HepG2 (cell line): ENCODE measurements around the gene MB. TPM values are rescaled to one million over a fixed set of nuclear protein-coding genes. Genes with fewer than 3 reads are reported as not detected.

Source experiments
- ATAC-seq: fragments of 200-7000 bp; cut with Tn5 transposase; 3 replicates; pipeline ENCODE4 v1.9.1; 2020; ENCODE audit warnings: mild to moderate bottlenecking, moderate library complexity
- BruUV-seq: library from RNA; stranded (reverse); fragments of 400-500 nt; replicated peaks from 2 replicates; lab custom pipeline; 2021; lab: Mats Ljungman, UMichigan
- CTCF ChIA-PET: fragments of 300-600 bp; formaldehyde crosslinking; extraction: SDS; loops from one replicate; lab custom pipeline; 2021; ENCODE audit warnings: low total read pairs, inconsistent platforms, low intra/inter-chr PET ratio; lab: Yijun Ruan, JAX
- POLR2A ChIA-PET: fragments of 350-600 bp; sonication (Branson Sonifier 250); formaldehyde crosslinking; loops from one replicate; lab custom pipeline; 2020; ENCODE audit warnings: antibody characterized with exemption, inconsistent platforms; lab: Yijun Ruan, JAX
- DNase-seq: peaks from one replicate; pipeline ENCODE4 v3.0.0-alpha.2; 2015; ENCODE audit warnings: low spot score
- FAIRE-seq: peaks from 3 replicates; lab custom pipeline; 2011; peaks lifted over from hg19 to GRCh38; lab: Jason Lieb, UNC
- H2AFZ ChIP-seq: one replicate; pipeline ENCODE4 v1.6.1; 2011; ENCODE audit warnings: low read length, inconsistent platforms
- H3K27ac ChIP-seq: fragments of 300-600 bp; 3 replicates; pipeline ENCODE4 v1.8.0; 2011; ENCODE audit warnings: mixed run types, mild to moderate bottlenecking, mixed read lengths, low read length, inconsistent platforms; ENCODE audit not compliant: insufficient read depth; ENCODE audit errors: extremely low read length
- H3K27me3 ChIP-seq, 2 experiments: fragments of 200-600 bp in 1 of 2; 2 replicates in 1 of 2; 3 replicates in 1 of 2; pipeline versions ENCODE4 v1.6.0 to v1.8.0; 2011; ENCODE audit warnings: low read length in 2 of 2, mild to moderate bottlenecking in 2 of 2, moderate library complexity in 2 of 2, inconsistent platforms in 1 of 2; ENCODE audit not compliant: insufficient read depth in 2 of 2, control insufficient read depth in 1 of 2
- H3K36me3 ChIP-seq, 2 experiments: fragments of 200-600 bp in 1 of 2; replicated peaks in 1 of 2; 2 replicates in 1 of 2; 3 replicates in 1 of 2; pipeline versions ENCODE4 v1.5.1 to v1.8.0; 2011; ENCODE audit warnings: low read length in 2 of 2, inconsistent platforms in 1 of 2; ENCODE audit not compliant: insufficient read depth in 2 of 2, control insufficient read depth in 1 of 2
- H3K4me1 ChIP-seq: 2 replicates; pipeline ENCODE4 v1.5.1; 2012; ENCODE audit warnings: low read length, inconsistent platforms; ENCODE audit not compliant: insufficient read depth
- H3K4me2 ChIP-seq: 2 replicates; pipeline ENCODE4 v1.6.0; 2011; ENCODE audit warnings: low read depth, low read length, inconsistent platforms
- H3K4me3 ChIP-seq, 3 experiments: fragments of 200-600 bp in 1 of 3; sonication (generic), shearing (Covaris generic) in 1 of 3; replicated peaks in 1 of 3; 2 replicates each; pipeline ENCODE4 v1.5.1; 2011 to 2016; ENCODE audit warnings: low read length in 3 of 3, inconsistent platforms in 2 of 3, low read depth in 2 of 3, mild to moderate bottlenecking in 2 of 3, control low read depth in 1 of 3, mixed read lengths in 1 of 3; ENCODE audit not compliant: insufficient read depth in 1 of 3
- H3K79me2 ChIP-seq: one replicate; pipeline ENCODE4 v1.6.1; 2011; ENCODE audit warnings: low read length, inconsistent platforms; ENCODE audit not compliant: insufficient read depth
- H3K9ac ChIP-seq: 2 replicates; pipeline ENCODE4 v1.6.0; 2011; ENCODE audit warnings: mild to moderate bottlenecking, low read depth, low read length, inconsistent platforms; ENCODE audit not compliant: insufficient read depth
- H3K9me3 ChIP-seq: 2 replicates; pipeline ENCODE4 v1.5.1; 2012; ENCODE audit warnings: mild to moderate bottlenecking, low read length
- H4K20me1 ChIP-seq: 2 replicates; pipeline ENCODE4 v1.6.0; 2011; ENCODE audit warnings: inconsistent platforms, mild to moderate bottlenecking, low read length, moderate library complexity; ENCODE audit not compliant: insufficient read depth
- ADNP ChIP-seq: sonication (generic); formaldehyde crosslinking; IDR thresholded peaks from 2 replicates; pipeline ENCODE4 v1.4.0; 2020; ENCODE audit warnings: missing genetic modification reagents
- ELF4 ChIP-seq: sonication (generic); formaldehyde crosslinking; IDR thresholded peaks from 2 replicates; pipeline ENCODE4 v1.5.0; 2020; ENCODE audit warnings: missing genetic modification reagents, mild to moderate bottlenecking, moderate library complexity, borderline replicate concordance
- FOXO1 ChIP-seq: sonication (generic); formaldehyde crosslinking; IDR thresholded peaks from 2 replicates; pipeline ENCODE4 v1.4.0; 2020; ENCODE audit warnings: missing genetic modification reagents
- JUNB ChIP-seq: sonication (generic); formaldehyde crosslinking; IDR thresholded peaks from 2 replicates; pipeline ENCODE4 v1.8.0; 2022; ENCODE audit warnings: missing genetic modification reagents, mild to moderate bottlenecking, borderline replicate concordance
- NONO ChIP-seq, 2 experiments: fragments of 450-650 bp in 1 of 2; sonication (generic) in 1 of 2; formaldehyde crosslinking in 1 of 2; IDR thresholded peaks in 1 of 2; conservative IDR thresholded peaks in 1 of 2; 2 replicates each; pipeline versions ENCODE4 v1.6.1 to v1.8.0; 2017 to 2022; ENCODE audit warnings: mild to moderate bottlenecking in 1 of 2, missing genetic modification reagents in 1 of 2, moderate library complexity in 1 of 2
- NR2F6 ChIP-seq, 2 experiments: IDR thresholded peaks; 2 replicates each; pipeline ENCODE4 v1.6.1; 2016; ENCODE audit warnings: antibody characterized with exemption in 1 of 2, mild to moderate bottlenecking in 1 of 2
- RAD21 ChIP-seq: fragments of 450-650 bp; formaldehyde crosslinking; IDR thresholded peaks from 2 replicates; pipeline ENCODE4 v1.5.0; 2020; ENCODE audit warnings: mild to moderate bottlenecking
- SRY ChIP-seq: sonication (generic); formaldehyde crosslinking; IDR thresholded peaks from 2 replicates; pipeline ENCODE4 v1.8.0; 2022; ENCODE audit warnings: mild to moderate bottlenecking, missing genetic modification reagents
- ZFX ChIP-seq: sonication (generic); formaldehyde crosslinking; IDR thresholded peaks from 2 replicates; pipeline ENCODE4 v1.4.0; 2020; ENCODE audit warnings: mild to moderate bottlenecking, low read depth, missing genetic modification reagents, moderate library complexity
- ZNF598 ChIP-seq: sonication (generic); formaldehyde crosslinking; IDR thresholded peaks from 2 replicates; pipeline ENCODE4 v1.5.1; 2020; ENCODE audit warnings: mild to moderate bottlenecking, missing genetic modification reagents, borderline replicate concordance
- ZNF619 ChIP-seq: sonication (generic); formaldehyde crosslinking; IDR thresholded peaks from 2 replicates; pipeline ENCODE4 v1.4.0; 2020; ENCODE audit warnings: mild to moderate bottlenecking, missing genetic modification reagents
- ZNF850 ChIP-seq: sonication (generic); formaldehyde crosslinking; conservative IDR thresholded peaks from 2 replicates; pipeline ENCODE4 v1.9.0; 2021; ENCODE audit warnings: mild to moderate bottlenecking, missing genetic modification reagents
- WGBS: methylation state at CpG from one replicate; pipeline ENCODE4 v1.1.6; 2017; ENCODE audit warnings: low lambda C conversion rate; 5-methylcytosine and 5-hydroxymethylcytosine counted together
- in situ Hi-C: cut with HindIII; loops from 2 replicates; pipeline ENCODE4 v1.10.0; 2017; ENCODE audit warnings: low pct_unique_long_range_greater_than_20kb; ENCODE audit not compliant: extremely low pct_ligation_motif_present
- intact Hi-C: fragments of 100-400 bp; cut with micrococcal nuclease; formaldehyde crosslinking; loops from one replicate; pipeline ENCODE4 v1.10.0; 2022; ENCODE audit not compliant: unreplicated experiment
- polyA plus RNA-seq, 8 experiments: library from polyadenylated mRNA; depleted of rRNA in 3 of 8; stranded (reverse) in 7 of 8; unstranded in 1 of 8; fragments of >200 nt; fragmentation: Illumina TruSeq in 4 of 8; extraction: Trizol in 4 of 8; gene quantifications; 2 replicates each; pipeline versions ENCODE4 v1.2.1 to v1.2.3, GENCODE V29; 2011 to 2016; ENCODE audit warnings: low read depth in 4 of 8, missing spikeins in 1 of 8, mixed read lengths in 1 of 8; ENCODE audit not compliant: insufficient read depth in 1 of 8
- total RNA-seq, 5 experiments: library from RNA; depleted of rRNA; stranded (reverse); fragments of >200 nt; fragmentation: Illumina TruSeq; extraction: Trizol; gene quantifications; 2 replicates each; pipeline ENCODE4 v1.2.3, GENCODE V29; 2016; ENCODE audit warnings: low read depth in 1 of 5
- TF ChIP-seq, protein P1 (sequence below): fragments of 450-650 bp; IDR thresholded peaks from 2 replicates; pipeline ENCODE4 v1.6.1; 2017
- TF ChIP-seq, protein P2 (sequence below): IDR thresholded peaks from 2 replicates; pipeline ENCODE4 v1.6.1; 2012; ENCODE audit warnings: low read depth, low read length, improper control_type of control experiment
- TF ChIP-seq, protein P3 (sequence below), 2 experiments: sonication (generic) in 1 of 2; formaldehyde crosslinking in 1 of 2; IDR thresholded peaks; 2 replicates each; pipeline versions ENCODE4 v1.5.1 to v1.6.1; 2011 to 2020; ENCODE audit warnings: borderline replicate concordance in 1 of 2, low read depth in 1 of 2, low read length in 1 of 2, mild to moderate bottlenecking in 1 of 2, missing genetic modification reagents in 1 of 2, moderate library complexity in 1 of 2

MB gene
- total and polyA plus RNA-seq, 2 of the 13 experiments (the other 11 are each of a cell fraction or from before 2014, with no cell fraction given): 0.07 TPM; not detected in 1

DNA sequence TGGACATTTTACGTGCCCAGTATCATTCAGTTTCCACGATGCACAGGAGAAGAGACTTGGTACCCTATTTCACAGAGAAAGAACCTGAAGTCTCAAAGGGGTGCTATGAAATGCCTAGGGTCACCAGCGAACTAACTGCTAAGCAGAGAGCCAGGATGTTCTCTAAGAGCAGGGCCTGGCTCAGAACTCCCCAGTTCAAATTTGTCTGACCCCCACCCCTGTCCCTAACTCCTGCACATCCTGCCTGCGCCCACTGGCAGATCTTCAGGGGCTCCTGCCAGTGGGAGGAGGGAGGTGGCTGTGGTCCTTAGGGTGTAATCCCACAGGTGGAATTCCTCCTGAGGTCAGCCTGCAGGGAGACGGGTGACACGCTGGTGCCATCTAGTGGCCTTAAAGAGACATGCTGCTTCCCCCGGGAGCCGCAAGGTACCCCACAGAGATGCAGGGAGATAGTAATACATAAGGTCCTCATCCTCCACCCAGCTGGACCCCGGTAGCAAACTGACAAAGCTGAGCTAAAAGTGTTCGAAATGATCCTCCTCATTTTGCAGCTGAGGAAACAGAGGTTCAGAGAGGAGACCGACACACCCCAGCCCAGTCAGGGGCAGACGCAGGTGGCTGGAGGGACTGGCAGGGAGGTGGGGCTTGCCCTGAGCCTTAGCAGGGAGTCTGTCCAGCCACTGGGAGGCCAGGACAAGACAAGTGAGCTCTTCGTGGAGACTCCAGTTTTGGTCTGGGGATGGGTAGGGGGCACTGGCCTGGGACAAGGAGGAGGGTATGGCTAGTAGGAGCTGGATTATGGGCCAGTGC lies 34.1 kb downstream of the MB start (continued):
- TF ChIP-seq NR2F6 (IDR thresholded peaks at IDR 0.05): peak; percentile 26; the same call in 1 of the 2 replicates
- peak; percentile 49 for TF ChIP-seq NR2F6 (CRISPR knock-in tag; IDR thresholded peaks at IDR 0.05)
- TF ChIP-seq FOXO1 (CRISPR knock-in tag): 0 out of 2 replicates have a peak, but pooled peaks have one; percentile 7
- TF ChIP-seq ZFX (CRISPR knock-in tag): peak; percentile 33; the same call in 1 of the 2 replicates
- TF ChIP-seq NONO (IDR thresholded peaks at IDR 0.05): no peak
- TF ChIP-seq NONO (CRISPR knock-in tag; conservative IDR thresholded peaks at IDR 0.05): no peak
- peak; percentile 85 for TF ChIP-seq RAD21 (CRISPR knock-in tag)

DNA sequence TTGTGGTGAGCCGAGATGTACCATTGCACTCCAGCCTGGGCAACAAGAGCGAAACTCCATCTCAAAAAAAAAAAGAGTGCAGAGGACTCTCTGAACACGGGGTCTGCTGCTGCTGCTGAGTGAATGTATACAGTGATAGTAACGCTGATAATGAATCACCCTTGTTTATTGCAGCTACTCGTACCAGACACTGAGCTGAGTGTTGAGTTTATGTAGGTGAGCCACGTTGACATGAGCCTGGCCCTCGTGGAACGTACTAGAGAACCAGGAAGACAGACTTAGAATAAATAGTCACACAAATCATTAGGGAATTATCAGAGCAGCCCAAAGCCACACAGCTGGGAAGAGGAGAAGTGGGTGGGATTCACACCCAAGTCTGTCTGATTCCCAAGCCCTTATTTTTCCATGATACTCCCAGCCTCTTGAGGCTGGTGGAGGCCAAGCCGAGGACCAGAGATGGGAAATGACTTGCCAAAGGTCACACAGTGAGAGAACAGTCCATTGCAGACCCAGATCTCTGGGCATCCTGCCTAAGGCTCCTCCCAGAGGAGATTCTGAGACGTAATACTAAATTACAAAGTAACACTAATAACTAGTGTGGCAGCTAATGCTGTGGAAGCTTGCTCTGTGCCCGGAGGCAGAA lies 34.8 kb downstream of the MB start:
- no peaks in the 10 kb centered on the region for H3K4me1 ChIP-seq
- no peak for ATAC-seq
- H3K36me3 ChIP-seq: no peaks in the 10 kb centered on the region
- H3K79me2 ChIP-seq: no peaks in the 10 kb centered on the region
- ChIA-PET CTCF (interaction anchor here (0.7 to 3.0 kb wide), 3 partner anchors 151 to 235 kb away, joined by 3 to 32 read pairs (median 17); no protein-coding TSS in a partner anchor), POLR2A (no interaction called here)
- no peak overlapping the region for H3K27ac ChIP-seq
- in situ Hi-C loops: loop anchor here (5.0 kb wide), 1 partner anchor 150 kb away; no protein-coding TSS in a partner anchor
- peaks cover 0 to under 1% of the 10 kb centered on the region in 2 experiments; a peak in 1 of 5 replicates for H3K27me3 ChIP-seq
- H4K20me1 ChIP-seq: no peaks in the 10 kb centered on the region
- H3K4me2 ChIP-seq: no peak overlapping the region
- WGBS: 34% methylated on average over 11 of the region's 11 CpGs
- H3K9me3 ChIP-seq: no peaks in the 10 kb centered on the region
- no peak overlapping the region for H2AFZ ChIP-seq
- no peak overlapping the region for H3K9ac ChIP-seq
- intact Hi-C loops: no loop called here
- H3K4me3 ChIP-seq: no peak overlapping the region
- DNase-seq: no peak
- no TSS peak for BruUV-seq
- no peak for FAIRE-seq
- TF ChIP-seq ELF4 (CRISPR knock-in tag): no peak
- TF ChIP-seq, protein P1, sequence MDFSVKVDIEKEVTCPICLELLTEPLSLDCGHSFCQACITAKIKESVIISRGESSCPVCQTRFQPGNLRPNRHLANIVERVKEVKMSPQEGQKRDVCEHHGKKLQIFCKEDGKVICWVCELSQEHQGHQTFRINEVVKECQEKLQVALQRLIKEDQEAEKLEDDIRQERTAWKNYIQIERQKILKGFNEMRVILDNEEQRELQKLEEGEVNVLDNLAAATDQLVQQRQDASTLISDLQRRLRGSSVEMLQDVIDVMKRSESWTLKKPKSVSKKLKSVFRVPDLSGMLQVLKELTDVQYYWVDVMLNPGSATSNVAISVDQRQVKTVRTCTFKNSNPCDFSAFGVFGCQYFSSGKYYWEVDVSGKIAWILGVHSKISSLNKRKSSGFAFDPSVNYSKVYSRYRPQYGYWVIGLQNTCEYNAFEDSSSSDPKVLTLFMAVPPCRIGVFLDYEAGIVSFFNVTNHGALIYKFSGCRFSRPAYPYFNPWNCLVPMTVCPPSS: no peak
- no peak for TF ChIP-seq ZNF598 (CRISPR knock-in tag)
- TF ChIP-seq, protein P2, sequence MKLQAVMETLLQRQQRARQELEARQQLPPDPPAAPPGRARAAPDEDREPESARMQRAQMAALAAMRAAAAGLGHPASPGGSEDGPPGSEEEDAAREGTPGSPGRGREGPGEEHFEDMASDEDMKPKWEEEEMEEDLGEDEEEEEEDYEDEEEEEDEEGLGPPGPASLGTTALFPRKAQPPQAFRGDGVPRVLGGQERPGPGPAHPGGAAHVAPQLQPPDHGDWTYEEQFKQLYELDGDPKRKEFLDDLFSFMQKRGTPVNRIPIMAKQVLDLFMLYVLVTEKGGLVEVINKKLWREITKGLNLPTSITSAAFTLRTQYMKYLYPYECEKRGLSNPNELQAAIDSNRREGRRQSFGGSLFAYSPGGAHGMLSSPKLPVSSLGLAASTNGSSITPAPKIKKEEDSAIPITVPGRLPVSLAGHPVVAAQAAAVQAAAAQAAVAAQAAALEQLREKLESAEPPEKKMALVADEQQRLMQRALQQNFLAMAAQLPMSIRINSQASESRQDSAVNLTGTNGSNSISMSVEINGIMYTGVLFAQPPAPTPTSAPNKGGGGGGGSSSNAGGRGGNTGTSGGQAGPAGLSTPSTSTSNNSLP: no peak
- TF ChIP-seq ZNF850: no peak
- TF ChIP-seq, protein P3, sequence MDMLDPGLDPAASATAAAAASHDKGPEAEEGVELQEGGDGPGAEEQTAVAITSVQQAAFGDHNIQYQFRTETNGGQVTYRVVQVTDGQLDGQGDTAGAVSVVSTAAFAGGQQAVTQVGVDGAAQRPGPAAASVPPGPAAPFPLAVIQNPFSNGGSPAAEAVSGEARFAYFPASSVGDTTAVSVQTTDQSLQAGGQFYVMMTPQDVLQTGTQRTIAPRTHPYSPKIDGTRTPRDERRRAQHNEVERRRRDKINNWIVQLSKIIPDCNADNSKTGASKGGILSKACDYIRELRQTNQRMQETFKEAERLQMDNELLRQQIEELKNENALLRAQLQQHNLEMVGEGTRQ (IDR thresholded peaks at IDR 0.05; ENCODE audit: low read depth, low read length): no peak
- TF ChIP-seq, protein P3 (CRISPR knock-in tag; IDR thresholded peaks at IDR 0.05; ENCODE audit: borderline replicate concordance): no peak
- TF ChIP-seq ADNP (CRISPR knock-in tag): no peak
- TF ChIP-seq JUNB (CRISPR knock-in tag): no peak
- TF ChIP-seq ZNF619 (CRISPR knock-in tag): no peak
- no peak for TF ChIP-seq SRY (CRISPR knock-in tag)
